ENCODE data around the gene OPN4.

OPN4 gene

GRCh38 chr10:86712317-86712707 is 58.0 kb downstream of the OPN4 start:
- DNase-seq (ENCODE audit: low spot score): peak; percentile 82
- in situ Hi-C loops (cut with MboI; ENCODE audit: low sequenced_read_pairs, unreplicated experiment): no loop called here
- TF ChIP-seq CTCF (IDR thresholded peaks at IDR 0.05; ENCODE audit: borderline replicate concordance, control extremely low read depth, extremely low read depth, insufficient read depth, missing control alignments): no peak

DNA sequence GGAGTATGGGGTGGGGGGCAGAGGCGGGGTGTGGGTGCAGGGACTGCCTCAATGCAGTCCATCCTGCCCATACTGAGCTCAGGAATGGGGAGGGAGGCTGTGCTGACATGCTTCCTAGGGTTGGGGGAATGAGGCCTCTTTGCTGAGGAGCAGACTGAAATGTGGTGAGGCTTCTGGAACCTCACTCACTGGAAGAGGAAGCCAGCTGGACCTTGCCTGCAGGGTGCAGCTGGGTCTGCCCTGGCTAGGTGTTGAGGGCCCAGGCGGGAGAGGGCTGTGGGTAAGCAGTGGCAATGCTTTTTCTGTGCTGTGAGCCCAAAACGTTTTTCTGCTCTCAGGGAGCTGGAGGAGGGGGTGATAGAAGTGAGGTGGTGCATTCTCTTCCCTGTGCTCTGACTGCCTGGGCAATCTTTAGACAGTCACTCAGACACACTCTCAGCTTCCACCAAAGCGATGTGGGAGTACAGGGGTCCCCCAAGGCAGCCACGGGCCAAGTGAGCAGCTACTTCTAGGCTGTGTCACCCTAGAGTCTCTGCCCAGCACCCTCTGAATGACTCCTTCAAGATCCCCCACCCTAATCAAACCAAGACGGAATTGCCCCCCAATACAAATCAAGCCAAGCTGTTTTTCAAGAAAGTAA is 60.9 kb downstream of the OPN4 start:
- DNase-seq (ENCODE audit: low spot score): no peak
- TF ChIP-seq CTCF (IDR thresholded peaks at IDR 0.05; ENCODE audit: borderline replicate concordance, control extremely low read depth, extremely low read depth, insufficient read depth, missing control alignments): no peak
- in situ Hi-C loops (cut with MboI; ENCODE audit: low sequenced_read_pairs, unreplicated experiment): no loop called here

- TF ChIP-seq CTCF (IDR thresholded peaks at IDR 0.05; ENCODE audit: borderline replicate concordance, control extremely low read depth, extremely low read depth, insufficient read depth, missing control alignments): no peak
- in situ Hi-C loops (cut with MboI; ENCODE audit: low sequenced_read_pairs, unreplicated experiment): no loop called here
- no peak for DNase-seq (ENCODE audit: low spot score)
Measured at GRCh38 chr10:86715836-86716235, 61.5 kb downstream of the OPN4 start.

Measured in GM13976 (cell line).